ENCODE results near the gene ZNF468.
"Not testable (repeated sequence)": the region's sequence is repeated elsewhere in the genome, so short reads cannot be mapped to it uniquely, and the experiment has no call there.

ZNF468 gene

DNA sequence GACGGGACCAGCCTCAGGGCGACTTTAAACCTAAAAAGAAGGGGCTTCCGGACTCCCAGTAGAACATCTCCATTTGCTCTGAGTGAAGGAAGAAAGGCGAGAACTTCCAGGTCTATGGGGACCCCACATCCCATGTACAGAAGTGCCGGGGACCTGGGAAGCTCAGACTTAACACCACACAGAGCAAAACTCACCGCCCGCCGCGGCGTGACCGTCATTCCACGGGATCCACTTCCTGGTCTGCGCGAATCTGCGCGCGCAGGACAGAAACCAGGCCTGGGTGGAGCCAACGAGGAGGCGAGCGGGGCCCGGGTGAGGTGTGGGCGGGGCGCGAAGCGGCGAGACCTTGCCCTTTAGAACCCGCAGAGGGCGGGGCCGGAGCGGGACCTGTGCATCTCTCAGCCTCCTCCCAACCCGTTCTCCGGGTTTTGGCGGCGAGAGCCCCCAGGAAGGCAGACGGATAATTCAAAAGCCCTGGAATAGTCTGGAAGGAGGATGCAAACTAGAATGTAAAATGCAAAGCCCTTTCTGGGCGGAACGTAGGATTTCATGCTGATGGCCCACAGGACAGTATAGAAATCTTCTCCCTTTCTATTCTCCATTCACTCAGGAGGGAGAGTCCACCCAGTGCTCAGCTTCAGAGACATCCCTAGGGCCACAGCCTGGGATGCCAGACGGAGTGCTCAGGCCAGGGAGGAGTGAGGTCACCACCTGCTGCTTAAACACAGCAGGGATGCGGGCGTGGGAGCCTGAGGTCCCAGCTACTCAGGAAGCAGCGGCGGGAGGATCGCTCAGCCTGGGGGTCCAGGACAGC, at the start of gene ZNF468:
TSS of gene ZNF468 (minus strand) at position 242 of the 814 bp plus-strand sequence. CDS start 3,347 bp downstream, outside the sequence.
- DNase-seq: peak; percentile 16

- not testable (repeated sequence) for DNase-seq
These were observed 46.8 kb upstream of the ZNF468 start for GRCh38 chr19:52904052-52904780.

DNA sequence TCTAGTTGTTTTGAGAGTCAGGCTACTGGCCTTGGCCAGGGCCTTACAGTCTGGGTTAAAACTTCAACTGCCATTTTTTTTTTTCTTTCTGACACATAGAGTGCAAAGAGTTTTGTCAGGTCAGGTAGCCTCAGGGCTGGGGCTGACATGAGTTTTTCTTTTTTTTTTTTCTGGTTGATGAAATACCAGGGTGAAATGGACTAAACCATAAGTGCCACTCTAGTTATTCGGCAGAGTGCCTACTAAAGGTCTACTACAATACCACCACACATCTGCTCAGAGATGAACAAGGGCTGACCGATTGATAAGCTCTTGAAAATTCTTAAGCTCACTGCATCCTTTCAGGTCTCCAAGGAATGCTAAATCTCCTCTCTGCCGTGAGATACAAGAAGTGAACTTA, 44.4 kb upstream of the ZNF468 start:
- DNase-seq: no peak

DNA sequence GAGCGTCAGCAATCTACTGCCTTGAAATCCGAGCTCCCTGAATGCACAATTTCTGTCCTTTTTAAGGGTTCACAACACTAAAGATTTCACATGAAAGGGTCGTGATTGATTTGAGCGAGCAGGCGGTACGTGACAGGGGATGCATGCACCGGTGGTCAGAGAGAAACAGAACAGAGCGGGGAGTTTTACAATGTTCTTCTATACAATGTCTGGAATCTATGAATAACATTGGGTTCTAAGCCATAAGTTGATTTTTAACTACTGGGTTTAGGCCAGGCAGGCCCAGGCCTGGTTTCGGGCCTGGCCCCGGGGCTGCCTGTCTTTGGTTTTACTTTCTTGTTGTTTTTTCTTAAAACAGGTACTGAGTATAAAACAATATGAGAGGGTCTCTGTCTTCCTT, 41.2 kb upstream of the ZNF468 start:
- DNase-seq: not testable (repeated sequence)

GRCh38 chr19:52898101-52898500, 40.7 kb upstream of the ZNF468 start:
- DNase-seq: no peak

GRCh38 chr19:52897138-52897935, 39.9 kb upstream of the ZNF468 start, which contains the start of gene ZNF320:
Gene ZNF320 (minus strand): TSS chr19:52897635. CDS start chr19:52890255, 7,380 bp downstream.
- peak; percentile 80 for DNase-seq

- peak; percentile 3 for DNase-seq
These were observed 39.2 kb upstream of the ZNF468 start for GRCh38 chr19:52896431-52897137.

DNA sequence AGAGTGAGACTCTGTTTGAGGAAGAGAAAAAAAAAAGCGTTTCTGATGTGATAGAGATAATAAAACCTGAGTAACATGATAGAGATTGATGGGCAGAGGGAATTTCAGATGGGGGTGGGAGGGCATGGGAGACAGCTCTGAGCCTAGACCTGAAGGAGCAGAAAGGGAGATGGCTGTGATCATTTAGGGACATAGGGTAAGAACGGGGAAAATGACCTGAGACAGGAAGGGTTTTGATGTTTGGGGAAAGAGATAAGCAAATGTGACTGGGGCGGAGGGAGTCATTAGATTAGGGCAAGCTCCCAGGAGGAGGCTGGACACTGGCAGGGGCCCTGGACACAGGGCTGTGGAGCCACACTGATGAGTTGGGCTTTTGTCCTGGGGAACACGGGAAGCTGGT, 33.9 kb upstream of the ZNF468 start:
- DNase-seq: no peak

GRCh38 chr19:52889931-52890330, 32.5 kb upstream of the ZNF468 start:
- DNase-seq: no peak

GRCh38 chr19:52889076-52889475, 31.7 kb upstream of the ZNF468 start:
- DNase-seq: no peak

GRCh38 chr19:52880895-52881389, 23.5 kb upstream of the ZNF468 start:
- DNase-seq: no peak

DNA sequence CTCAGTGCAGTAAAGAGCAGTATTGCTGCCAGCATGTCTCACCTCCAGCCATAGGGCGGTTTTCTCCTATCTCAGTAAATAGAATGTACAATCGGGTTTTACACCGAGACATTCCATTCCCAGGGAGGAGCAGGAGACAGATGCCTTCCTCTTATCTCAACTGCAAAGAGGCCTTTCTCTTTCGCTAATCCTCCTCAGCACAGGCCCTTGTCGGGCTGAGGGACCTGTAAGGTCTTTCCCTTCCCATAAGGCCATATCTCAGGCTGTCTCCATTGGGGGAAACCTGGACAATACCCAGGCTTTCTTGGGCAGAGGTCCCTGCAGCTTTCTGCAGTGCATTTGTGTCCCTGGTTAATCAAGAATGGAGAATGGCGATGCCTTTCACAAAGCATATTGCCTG, 15.6 kb upstream of the ZNF468 start:
- DNase-seq: not testable (repeated sequence)

- DNase-seq: no peak
These were observed 14.0 kb upstream of the ZNF468 start for GRCh38 chr19:52871466-52871865.

GRCh38 chr19:52868031-52868430, 10.6 kb upstream of the ZNF468 start:
- DNase-seq: not testable (repeated sequence)

DNA sequence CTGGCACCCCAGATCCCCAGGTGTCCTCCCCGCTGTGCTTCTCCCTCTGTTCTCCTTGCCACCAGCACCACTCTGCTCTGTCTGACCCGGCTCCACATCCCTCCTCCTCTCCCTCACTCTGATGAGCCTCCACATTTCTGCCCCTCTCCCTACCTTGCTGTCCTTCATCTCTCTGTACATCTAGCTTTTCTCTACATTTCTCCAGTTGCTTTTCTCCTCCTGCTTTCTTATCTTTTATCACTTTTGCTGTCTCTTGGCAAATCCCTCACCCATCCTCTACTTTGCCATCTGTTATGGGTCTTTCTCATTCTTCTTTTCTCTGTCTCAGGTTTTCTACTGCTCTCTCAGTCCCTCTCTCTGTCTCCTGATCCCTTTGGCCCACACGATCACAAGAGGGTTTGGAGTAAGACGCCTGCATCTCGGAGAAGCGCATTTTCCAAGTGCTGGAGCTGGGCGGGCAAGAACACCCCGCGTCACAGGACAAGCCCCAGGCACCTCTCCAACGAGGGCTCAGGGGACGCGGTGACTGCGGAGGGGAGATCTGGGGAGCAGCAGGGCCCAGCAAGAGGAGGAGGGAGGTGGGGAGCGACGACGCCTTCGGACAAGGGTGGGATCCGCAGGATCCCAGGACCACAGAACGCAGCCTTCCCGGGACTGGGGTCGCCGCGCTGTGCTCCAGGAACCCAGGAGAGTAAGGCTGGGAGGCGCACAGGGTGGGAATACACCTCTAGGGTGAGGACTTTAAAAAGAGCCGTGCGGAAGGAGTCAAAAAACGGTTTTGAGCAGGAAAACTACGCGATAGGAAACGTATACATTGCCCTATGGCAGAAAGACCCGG, 660 bp downstream of the ZNF468 start:
- DNase-seq: not testable (repeated sequence)

GRCh38 chr19:52847352-52847751, 10.1 kb downstream of the ZNF468 start:
- not testable (repeated sequence) for DNase-seq

DNA sequence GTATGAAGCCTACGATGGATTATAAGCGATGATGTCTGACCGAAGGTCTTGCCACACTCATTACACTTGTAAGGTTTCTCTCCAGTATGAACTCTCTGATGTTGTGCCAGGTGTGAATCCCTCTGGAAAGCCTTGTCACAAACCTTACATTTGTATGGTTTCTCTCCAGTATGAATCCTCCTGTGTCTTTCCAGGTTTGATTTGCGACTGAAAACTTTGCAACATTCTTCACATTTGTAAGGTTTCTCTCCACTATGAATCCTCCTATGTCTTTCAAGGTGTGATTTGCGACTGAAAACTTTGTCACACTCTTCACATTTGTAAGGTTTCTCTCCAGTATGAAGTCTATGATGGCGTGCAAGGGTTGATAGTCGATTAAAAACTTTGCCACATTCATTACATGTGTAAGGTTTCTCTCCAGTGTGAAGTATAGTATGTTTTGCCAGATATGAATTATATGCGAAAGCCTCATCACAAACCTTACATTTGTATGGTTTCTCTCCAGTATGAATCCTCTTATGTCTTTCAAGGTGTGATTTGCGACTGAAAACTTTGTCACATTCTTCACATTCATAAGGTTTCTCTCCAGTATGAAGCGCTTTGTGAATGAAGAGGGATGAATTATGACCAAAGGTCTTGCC, 16.5 kb downstream of the ZNF468 start:
- not testable (repeated sequence) for DNase-seq

DNA sequence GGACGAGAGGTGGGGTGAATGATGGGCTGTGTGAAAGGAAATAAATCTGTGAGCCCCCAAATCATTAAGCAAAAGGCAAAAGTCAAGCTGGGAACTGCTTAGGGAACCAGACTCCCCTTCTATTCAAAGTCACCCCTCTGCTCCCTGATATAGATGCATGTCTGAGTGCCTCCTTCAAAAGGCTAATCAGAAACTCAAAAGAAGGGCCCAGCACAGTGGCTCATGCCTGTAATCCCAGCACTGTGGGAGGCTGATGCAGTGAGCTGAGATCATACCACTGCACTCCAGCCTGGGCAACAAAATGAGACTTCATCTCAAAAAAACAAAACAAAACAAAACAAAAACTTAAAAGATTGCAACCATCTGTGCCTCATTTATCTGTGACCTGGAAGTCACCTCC, 23.1 kb downstream of the ZNF468 start:
- DNase-seq: not testable (repeated sequence)

DNA sequence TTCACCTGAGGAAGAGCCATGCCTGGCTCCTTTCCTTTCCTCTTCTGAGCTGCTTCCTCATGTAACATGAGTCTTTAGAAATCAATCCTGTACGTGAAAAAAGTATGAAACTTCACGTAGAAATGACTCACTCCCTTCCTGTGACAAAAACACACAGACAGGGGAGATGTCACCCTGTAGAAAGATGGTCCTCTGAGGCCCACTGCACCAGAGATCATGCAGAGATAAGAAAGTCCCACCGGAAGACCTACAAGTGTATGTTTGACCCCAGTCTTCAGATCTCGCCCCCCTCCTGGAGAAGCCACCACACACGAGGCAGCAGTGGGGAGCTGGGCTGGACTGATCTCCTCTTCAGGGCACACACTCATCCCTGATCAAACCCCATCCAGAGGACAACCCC, 23.9 kb downstream of the ZNF468 start:
- not testable (repeated sequence) for DNase-seq

- not testable (repeated sequence) for DNase-seq
These were observed 27.6 kb downstream of the ZNF468 start for GRCh38 chr19:52829866-52830265.

GRCh38 chr19:52825765-52826164, 31.7 kb downstream of the ZNF468 start:
- no peak for DNase-seq

Measured in NCI-H2029 treated with DMSO at 0.1 percent for 48 hours (cell line).